Activated T-cell treated with anti-CD3 and anti-CD28 coated beads for 24 hours (primary cell): Measurements from ENCODE around the gene MYOM3.

ENCODE experiments used
- DNase-seq: peaks from one replicate; pipeline ENCODE4 v3.0.0-alpha.2; 2020; ENCODE audit warnings: low read depth

The MYOM3 gene

GRCh38 chr1:24138476-24139221, 26.7 kb upstream of the MYOM3 start:
- DNase-seq: no peak

GRCh38 chr1:24136956-24137539, 25.1 kb upstream of the MYOM3 start:
- DNase-seq: no peak

GRCh38 chr1:24134376-24134775, 22.4 kb upstream of the MYOM3 start:
- no peak for DNase-seq

- no peak for DNase-seq
These were observed 21.9 kb upstream of the MYOM3 start for GRCh38 chr1:24133819-24134218.

- no peak for DNase-seq
These were observed 18.4 kb upstream of the MYOM3 start for GRCh38 chr1:24130385-24130784.

GRCh38 chr1:24127801-24128363, 15.9 kb upstream of the MYOM3 start:
- no peak for DNase-seq

GRCh38 chr1:24127134-24127800, 15.3 kb upstream of the MYOM3 start:
- DNase-seq: no peak

GRCh38 chr1:24126672-24127023, 14.7 kb upstream of the MYOM3 start:
- no peak for DNase-seq

- DNase-seq: no peak
These were observed 14.2 kb upstream of the MYOM3 start for GRCh38 chr1:24126018-24126671.

GRCh38 chr1:24125456-24125855, 13.5 kb upstream of the MYOM3 start:
- no peak for DNase-seq

- no peak for DNase-seq
These were observed 13.0 kb upstream of the MYOM3 start for GRCh38 chr1:24124980-24125379.

GRCh38 chr1:24123611-24124010, 11.7 kb upstream of the MYOM3 start:
- no peak for DNase-seq

GRCh38 chr1:24122776-24123175, 10.8 kb upstream of the MYOM3 start:
- DNase-seq: no peak

- DNase-seq: no peak
These were observed 9.5 kb upstream of the MYOM3 start for GRCh38 chr1:24121406-24121805.

- no peak for DNase-seq
These were observed 9.0 kb upstream of the MYOM3 start for GRCh38 chr1:24120965-24121364.

- DNase-seq: no peak
These were observed 8.2 kb upstream of the MYOM3 start for GRCh38 chr1:24119859-24120756.

- DNase-seq: no peak
These were observed 7.5 kb upstream of the MYOM3 start for GRCh38 chr1:24119489-24119858.

- DNase-seq: no peak
These were observed 6.7 kb upstream of the MYOM3 start for GRCh38 chr1:24118410-24119242.

- DNase-seq: no peak
These were observed 5.9 kb upstream of the MYOM3 start for GRCh38 chr1:24117722-24118409.

- DNase-seq: no peak
These were observed 5.2 kb upstream of the MYOM3 start for GRCh38 chr1:24117132-24117531.
